Liver (tissue), 9 donors: ENCODE results near the gene CD63. TPM values are rescaled to one million over a fixed set of nuclear protein-coding genes. Genes with fewer than 3 reads are reported as not detected.
"Not testable (repeated sequence)": the region's sequence is repeated elsewhere in the genome, so short reads cannot be mapped to it uniquely, and the experiment has no call there.

ENCODE experiments used
- DNase-seq: peaks from one replicate; pipeline ENCODE4 v3.0.0-alpha.2; 2017; ENCODE audit warnings: low spot score
- H3K27ac ChIP-seq, 2 donors: one replicate each; pipeline ENCODE4 v1.7.0; 2013; ENCODE audit warnings: inconsistent platforms in 2 of 2, low read length in 2 of 2, control low read depth in 1 of 2, low read depth in 1 of 2, mild to moderate bottlenecking in 1 of 2
- H3K27me3 ChIP-seq, 4 donors: one replicate each; pipeline versions ENCODE4 v1.6.1 to v1.7.0; 2013; ENCODE audit warnings: low read length in 3 of 4, inconsistent platforms in 1 of 4, mild to moderate bottlenecking in 1 of 4, moderate library complexity in 1 of 4; ENCODE audit not compliant: control insufficient read depth in 4 of 4, insufficient read depth in 4 of 4
- H3K36me3 ChIP-seq, 4 donors: one replicate each; pipeline versions ENCODE4 v1.6.1 to v1.7.0; 2013; ENCODE audit warnings: low read length in 3 of 4, mild to moderate bottlenecking in 3 of 4, low read depth in 1 of 4, moderate library complexity in 1 of 4; ENCODE audit not compliant: control insufficient read depth in 4 of 4, insufficient read depth in 3 of 4
- H3K4me1 ChIP-seq, 4 donors: one replicate each; pipeline versions ENCODE4 v1.6.1 to v1.7.0; 2013; ENCODE audit warnings: low read length in 3 of 4, mild to moderate bottlenecking in 3 of 4, moderate library complexity in 1 of 4; ENCODE audit not compliant: control insufficient read depth in 4 of 4, insufficient read depth in 4 of 4
- H3K4me3 ChIP-seq, 3 donors: one replicate each; pipeline versions ENCODE4 v1.6.1 to v1.7.0; 2013; ENCODE audit warnings: low read length in 3 of 3, control low read depth in 1 of 3, low read depth in 1 of 3, mild to moderate bottlenecking in 1 of 3
- H3K9ac ChIP-seq, 2 donors: one replicate each; pipeline ENCODE4 v1.7.0; 2013; ENCODE audit warnings: low read length in 2 of 2, mild to moderate bottlenecking in 2 of 2, moderate library complexity in 2 of 2, control low read depth in 1 of 2, low read depth in 1 of 2
- H3K9me3 ChIP-seq, 4 donors: one replicate each; pipeline versions ENCODE4 v1.6.1 to v1.7.0; 2013; ENCODE audit warnings: low read length in 3 of 4; ENCODE audit not compliant: control insufficient read depth in 4 of 4
- FOXA1 ChIP-seq: IDR thresholded peaks from 2 replicates; pipeline ENCODE4 v1.6.1; 2016; ENCODE audit warnings: antibody characterized with exemption
- GABPA ChIP-seq, 2 donors: IDR thresholded peaks in 1 of 2; conservative IDR thresholded peaks in 1 of 2; 2 replicates each; pipeline ENCODE4 v1.6.1; 2016; ENCODE audit warnings: antibody characterized with exemption in 2 of 2, mild to moderate bottlenecking in 1 of 2, moderate library complexity in 1 of 2
- HNF4A ChIP-seq, 2 donors: conservative IDR thresholded peaks; 2 replicates each; pipeline ENCODE4 v1.6.1; 2016; ENCODE audit warnings: antibody characterized with exemption in 2 of 2, mild to moderate bottlenecking in 2 of 2
- JUND ChIP-seq, 2 donors: IDR thresholded peaks; 2 replicates each; pipeline ENCODE4 v1.6.1; 2016; ENCODE audit warnings: antibody characterized with exemption in 2 of 2
- NR2F2 ChIP-seq: IDR thresholded peaks from 2 replicates; pipeline ENCODE4 v1.6.1; 2016; ENCODE audit warnings: antibody characterized with exemption
- RAD21 ChIP-seq, 2 donors: IDR thresholded peaks; 2 replicates each; pipeline ENCODE4 v1.6.1; 2016; ENCODE audit warnings: antibody characterized with exemption in 2 of 2, mild to moderate bottlenecking in 2 of 2
- RXRA ChIP-seq, 2 donors: IDR thresholded peaks; 2 replicates each; pipeline ENCODE4 v1.6.1; 2017 to 2018; ENCODE audit warnings: antibody characterized with exemption in 2 of 2, mild to moderate bottlenecking in 1 of 2
- SP1 ChIP-seq: IDR thresholded peaks from 2 replicates; pipeline ENCODE4 v1.6.1; 2018; ENCODE audit warnings: antibody characterized with exemption, mild to moderate bottlenecking
- TAF1 ChIP-seq: conservative IDR thresholded peaks from 2 replicates; pipeline ENCODE4 v1.6.1; 2016; ENCODE audit warnings: antibody characterized with exemption, mild to moderate bottlenecking
- WGBS: extraction: QIAGEN DNeasy Blood & Tissue Kit; methylation state at CpG from one replicate; pipeline ENCODE4 v1.1.7; 2013; 5-methylcytosine and 5-hydroxymethylcytosine counted together
- polyA plus RNA-seq, 2 donors: library from polyadenylated mRNA; stranded (reverse) in 1 of 2; unstranded in 1 of 2; fragments of 200-250 nt in 1 of 2; fragments of >200 nt in 1 of 2; fragmentation: Nextera tagmentation in 1 of 2; extraction: Ambion mirVana in 1 of 2; gene quantifications; one replicate each; pipeline versions ENCODE4 v1.2.1 to v1.2.3, GENCODE V29; 2013 to 2015
- total RNA-seq, 2 donors: library from RNA; depleted of rRNA; stranded (reverse); fragments of >200 nt; gene quantifications; one replicate each; pipeline ENCODE4 v1.2.3, GENCODE V29; 2014
- TF ChIP-seq, protein P1 (sequence below): IDR thresholded peaks from 2 replicates; pipeline ENCODE4 v1.6.1; 2016; ENCODE audit warnings: antibody characterized with exemption, mild to moderate bottlenecking
- TF ChIP-seq, protein P2 (sequence below): fragments of 150-350 bp; IDR thresholded peaks from 2 replicates; pipeline ENCODE4 v1.5.1; 2017; ENCODE audit warnings: improper control_type of control experiment, low read depth, low read length; ENCODE audit not compliant: missing input control
- TF ChIP-seq, protein P3 (sequence below): IDR thresholded peaks from 2 replicates; pipeline ENCODE4 v1.6.1; 2016; ENCODE audit warnings: antibody characterized with exemption
- donor health status: healthy.
- donor health status: healthy.
- donor health status: healthy.
- donor health status: healthy.
- donor health status: healthy.

The CD63 gene
- total and polyA plus RNA-seq, 4 donors, result 185 to 373 (median 338) TPM

DNA sequence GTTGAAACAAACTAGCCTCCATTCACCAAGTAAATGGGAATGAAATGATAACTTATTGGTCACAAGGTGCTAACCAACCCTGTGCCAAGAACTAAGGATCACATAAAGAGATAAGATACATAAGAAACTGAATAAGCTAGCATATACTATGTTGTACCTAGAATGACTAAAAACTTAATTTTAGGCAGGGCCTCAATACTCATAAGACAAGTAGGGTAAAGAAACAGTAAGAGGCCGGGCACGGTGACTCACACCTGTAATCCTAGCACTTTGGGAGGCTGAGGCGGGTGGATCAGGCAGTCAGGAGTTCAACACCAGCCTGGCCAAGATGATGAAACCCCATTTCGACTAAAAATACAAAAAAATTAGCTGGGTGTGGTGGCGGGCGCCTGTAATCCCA is 31.9 kb upstream of the CD63 start:
- no peaks in the 10 kb centered on the region for H3K4me1 ChIP-seq
- WGBS, result 97% methylated on average over 6 of the region's 6 CpGs
- no peak for DNase-seq
- H3K27me3 ChIP-seq, result no peaks in the 10 kb centered on the region
- peaks cover 12 to 44% (median 34%) of the 10 kb centered on the region in 4 donors for H3K36me3 ChIP-seq
- TF ChIP-seq HNF4A (conservative IDR thresholded peaks at IDR 0.05) (no peak), RAD21 (IDR thresholded peaks at IDR 0.05) (no peak), TAF1 (no peak), SP1 (no peak), FOXA1 (no peak), NR2F2 (no peak), RXRA (IDR thresholded peaks at IDR 0.05) (no peak), JUND (IDR thresholded peaks at IDR 0.05) (no peak)
- TF ChIP-seq, protein P1, sequence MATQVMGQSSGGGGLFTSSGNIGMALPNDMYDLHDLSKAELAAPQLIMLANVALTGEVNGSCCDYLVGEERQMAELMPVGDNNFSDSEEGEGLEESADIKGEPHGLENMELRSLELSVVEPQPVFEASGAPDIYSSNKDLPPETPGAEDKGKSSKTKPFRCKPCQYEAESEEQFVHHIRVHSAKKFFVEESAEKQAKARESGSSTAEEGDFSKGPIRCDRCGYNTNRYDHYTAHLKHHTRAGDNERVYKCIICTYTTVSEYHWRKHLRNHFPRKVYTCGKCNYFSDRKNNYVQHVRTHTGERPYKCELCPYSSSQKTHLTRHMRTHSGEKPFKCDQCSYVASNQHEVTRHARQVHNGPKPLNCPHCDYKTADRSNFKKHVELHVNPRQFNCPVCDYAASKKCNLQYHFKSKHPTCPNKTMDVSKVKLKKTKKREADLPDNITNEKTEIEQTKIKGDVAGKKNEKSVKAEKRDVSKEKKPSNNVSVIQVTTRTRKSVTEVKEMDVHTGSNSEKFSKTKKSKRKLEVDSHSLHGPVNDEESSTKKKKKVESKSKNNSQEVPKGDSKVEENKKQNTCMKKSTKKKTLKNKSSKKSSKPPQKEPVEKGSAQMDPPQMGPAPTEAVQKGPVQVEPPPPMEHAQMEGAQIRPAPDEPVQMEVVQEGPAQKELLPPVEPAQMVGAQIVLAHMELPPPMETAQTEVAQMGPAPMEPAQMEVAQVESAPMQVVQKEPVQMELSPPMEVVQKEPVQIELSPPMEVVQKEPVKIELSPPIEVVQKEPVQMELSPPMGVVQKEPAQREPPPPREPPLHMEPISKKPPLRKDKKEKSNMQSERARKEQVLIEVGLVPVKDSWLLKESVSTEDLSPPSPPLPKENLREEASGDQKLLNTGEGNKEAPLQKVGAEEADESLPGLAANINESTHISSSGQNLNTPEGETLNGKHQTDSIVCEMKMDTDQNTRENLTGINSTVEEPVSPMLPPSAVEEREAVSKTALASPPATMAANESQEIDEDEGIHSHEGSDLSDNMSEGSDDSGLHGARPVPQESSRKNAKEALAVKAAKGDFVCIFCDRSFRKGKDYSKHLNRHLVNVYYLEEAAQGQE, result no peak
- TF ChIP-seq, protein P2, sequence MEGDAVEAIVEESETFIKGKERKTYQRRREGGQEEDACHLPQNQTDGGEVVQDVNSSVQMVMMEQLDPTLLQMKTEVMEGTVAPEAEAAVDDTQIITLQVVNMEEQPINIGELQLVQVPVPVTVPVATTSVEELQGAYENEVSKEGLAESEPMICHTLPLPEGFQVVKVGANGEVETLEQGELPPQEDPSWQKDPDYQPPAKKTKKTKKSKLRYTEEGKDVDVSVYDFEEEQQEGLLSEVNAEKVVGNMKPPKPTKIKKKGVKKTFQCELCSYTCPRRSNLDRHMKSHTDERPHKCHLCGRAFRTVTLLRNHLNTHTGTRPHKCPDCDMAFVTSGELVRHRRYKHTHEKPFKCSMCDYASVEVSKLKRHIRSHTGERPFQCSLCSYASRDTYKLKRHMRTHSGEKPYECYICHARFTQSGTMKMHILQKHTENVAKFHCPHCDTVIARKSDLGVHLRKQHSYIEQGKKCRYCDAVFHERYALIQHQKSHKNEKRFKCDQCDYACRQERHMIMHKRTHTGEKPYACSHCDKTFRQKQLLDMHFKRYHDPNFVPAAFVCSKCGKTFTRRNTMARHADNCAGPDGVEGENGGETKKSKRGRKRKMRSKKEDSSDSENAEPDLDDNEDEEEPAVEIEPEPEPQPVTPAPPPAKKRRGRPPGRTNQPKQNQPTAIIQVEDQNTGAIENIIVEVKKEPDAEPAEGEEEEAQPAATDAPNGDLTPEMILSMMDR, result no peak
- TF ChIP-seq, protein P3, sequence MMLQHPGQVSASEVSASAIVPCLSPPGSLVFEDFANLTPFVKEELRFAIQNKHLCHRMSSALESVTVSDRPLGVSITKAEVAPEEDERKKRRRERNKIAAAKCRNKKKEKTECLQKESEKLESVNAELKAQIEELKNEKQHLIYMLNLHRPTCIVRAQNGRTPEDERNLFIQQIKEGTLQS, result no peak
- no peak overlapping the region for H3K9ac ChIP-seq
- no peaks in the 10 kb centered on the region for H3K9me3 ChIP-seq
- H3K27ac ChIP-seq, result no peak overlapping the region
- H3K4me3 ChIP-seq, result no peak overlapping the region

DNA sequence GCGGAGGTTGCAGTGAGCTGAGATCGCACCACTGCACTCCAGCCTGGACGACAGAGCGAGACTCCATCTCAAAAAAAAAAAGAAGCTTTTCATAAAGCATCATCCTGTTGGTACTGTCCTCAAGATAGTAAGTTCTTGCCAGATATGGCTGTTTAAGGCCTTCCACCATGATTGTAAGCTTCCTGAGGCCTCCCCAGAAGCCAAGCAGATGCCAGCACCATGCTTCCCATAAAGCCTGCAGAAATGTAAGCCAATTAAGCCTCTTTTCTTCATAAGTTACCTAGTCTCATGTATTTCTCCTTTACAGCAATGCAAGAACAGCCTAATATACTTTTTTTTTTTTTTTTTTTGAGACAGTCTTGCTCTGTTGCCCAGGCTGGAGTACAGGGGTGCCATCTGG is 29.8 kb upstream of the CD63 start:
- not testable (repeated sequence) for H3K27me3 ChIP-seq, H3K27ac ChIP-seq, DNase-seq, H3K4me1 ChIP-seq, H3K9me3 ChIP-seq, H3K9ac ChIP-seq, H3K4me3 ChIP-seq
- peaks cover 12 to 56% (median 40%) of the 10 kb centered on the region in 4 donors for H3K36me3 ChIP-seq
- over 99% methylated on average over 4 of the region's 4 CpGs for WGBS

DNA sequence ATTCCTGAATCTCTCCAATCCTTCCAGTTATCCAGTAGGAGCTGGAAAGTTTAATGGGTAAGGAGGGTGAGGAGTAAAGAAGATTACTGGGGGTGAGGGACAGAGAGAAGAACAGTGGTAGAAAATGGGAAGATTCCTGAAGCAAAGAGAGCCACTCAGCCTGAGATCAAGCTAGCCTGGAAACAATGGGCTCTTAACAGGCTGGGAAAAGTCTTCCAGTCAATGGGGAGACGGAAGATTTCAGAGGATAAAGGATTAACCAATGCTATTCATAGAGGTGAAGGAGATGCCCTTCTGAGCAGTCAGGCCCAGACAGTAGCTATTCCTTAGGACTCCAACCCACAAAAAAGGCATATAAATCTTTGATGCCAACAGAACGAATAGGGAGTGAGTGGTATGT is 28.9 kb upstream of the CD63 start:
- no peak for DNase-seq
- Histone ChIP-seq H3K9ac (no peak overlapping the region), H3K36me3 (peaks cover 11 to 56% (median 41%) of the 10 kb centered on the region in 4 donors), H3K27me3 (no peaks in the 10 kb centered on the region), H3K27ac (no peak overlapping the region), H3K9me3 (no peaks in the 10 kb centered on the region), H3K4me3 (no peak overlapping the region), H3K4me1 (no peaks in the 10 kb centered on the region)
- 88% methylated on average over 2 of the region's 2 CpGs for WGBS
- TF ChIP-seq RAD21 (IDR thresholded peaks at IDR 0.05) (no peak), GABPA (IDR thresholded peaks at IDR 0.05 in 1 of 2, conservative IDR thresholded peaks at IDR 0.05 in 1 of 2) (no peak), SP1 (no peak), HNF4A (conservative IDR thresholded peaks at IDR 0.05) (no peak)
